ENCODE results near the gene ALOXE3. TPM values are rescaled to one million over a fixed set of nuclear protein-coding genes. Genes with fewer than 3 reads are reported as not detected.
A peak's percentile ranks its signal among the peaks of the same experiment; 100 is the strongest.
"Not testable (repeated sequence)": the region's sequence is repeated elsewhere in the genome, so short reads cannot be mapped to it uniquely, and the experiment has no call there.

ALOXE3 gene
- total and polyA plus RNA-seq, 12 donors, result 0.09 TPM; not detected in 11

DNA sequence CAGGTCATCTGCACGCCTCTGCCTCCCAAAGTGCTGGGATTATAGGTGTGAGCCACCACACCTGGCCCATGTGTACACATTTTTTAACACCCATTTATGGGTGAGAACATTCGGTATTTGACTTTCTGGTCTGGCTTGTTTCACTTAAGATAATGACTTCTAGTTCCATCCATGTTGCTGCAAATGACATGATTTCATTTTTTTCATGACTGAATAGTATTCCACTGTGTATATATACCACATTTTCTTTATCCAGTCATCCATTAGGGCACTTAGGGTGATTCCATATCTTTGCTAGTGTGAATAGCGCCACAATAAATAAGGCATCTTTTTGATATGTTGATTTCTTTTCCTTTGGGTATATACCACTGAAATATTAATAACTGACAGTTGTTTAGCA, 36.4 kb downstream of the ALOXE3 start:
- no peak for TF ChIP-seq CTCF (IDR thresholded peaks at IDR 0.05)
- DNase-seq, result no peak
- peaks cover 0 to 93% (median 73%) of the 10 kb centered on the region in 7 donors for H3K27me3 ChIP-seq

GRCh38 chr17:8080799-8081219, 37.5 kb downstream of the ALOXE3 start:
- H3K4me1 ChIP-seq, result peaks cover 3 to 19% (median 14%) of the 10 kb centered on the region in 9 donors

More for the DNA sequence above, 36.4 kb downstream of the ALOXE3 start:
- ATAC-seq, result no peak
- Histone ChIP-seq H3K4me3 (no peak overlapping the region), H3K4me1 (peaks cover 3 to 19% (median 14%) of the 10 kb centered on the region in 9 donors), H3K36me3 (no peaks in the 10 kb centered on the region), H3K27ac (no peak overlapping the region), H3K9me3 (no peaks in the 10 kb centered on the region)
- intact Hi-C loops (cut with DNase I), result loop anchor here in 3 of 10 donors (10.0 kb wide), 1 partner anchor 223 kb away; no protein-coding TSS in a partner anchor
- WGBS, 2 donors, result 96 to 97% methylated on average over 3 of the region's 3 CpGs

DNA sequence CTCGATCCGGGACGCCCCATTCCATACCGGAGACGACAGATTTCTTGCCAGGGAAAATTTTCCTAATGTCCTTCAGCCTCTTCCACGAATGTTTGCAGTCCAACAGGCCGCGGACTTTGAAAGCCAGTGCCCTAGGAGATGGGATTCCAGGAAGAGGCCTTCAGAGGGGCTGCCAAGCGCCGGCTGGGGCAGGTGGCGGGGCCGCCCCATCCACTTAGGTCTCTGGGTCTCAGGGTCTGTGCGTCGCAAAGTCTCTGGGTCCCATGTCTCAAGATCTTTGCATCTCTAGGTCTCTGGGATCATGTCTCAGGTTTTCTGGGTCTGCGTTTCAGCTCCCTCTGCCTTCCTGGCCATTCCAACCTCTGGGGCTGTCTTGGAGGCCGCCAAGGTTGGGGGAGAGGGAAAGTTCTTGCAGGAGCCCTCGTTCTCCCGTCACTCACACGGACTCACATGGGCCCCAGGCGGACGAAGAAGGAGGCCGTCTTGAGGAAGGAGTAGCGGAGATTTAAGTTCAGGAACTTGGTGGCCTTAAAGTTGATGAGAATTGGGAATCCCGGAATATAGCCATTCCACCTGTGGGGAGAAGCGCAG, 38.0 kb downstream of the ALOXE3 start:
- Histone ChIP-seq H3K4me3 (peak overlapping the region in 9 of 10 donors; percentile 24 to 56 (median 43)), H3K27me3 (peaks cover 0 to 96% (median 87%) of the 10 kb centered on the region in 7 donors), H3K27ac (no peak overlapping the region), H3K9me3 (no peaks in the 10 kb centered on the region), H3K4me1 (peaks cover 3 to 19% (median 14%) of the 10 kb centered on the region in 9 donors), H3K36me3 (no peaks in the 10 kb centered on the region)
- intact Hi-C loops (cut with DNase I), result loop anchor here in 3 of 10 donors (10.0 kb wide), 1 partner anchor 224 kb away; no protein-coding TSS in a partner anchor
- 19 to 20% methylated on average over 25 of the region's 25 CpGs for WGBS, 2 donors
- peak in 5 of 8 donors; percentile 4 to 33 (median 18) for ATAC-seq
- DNase-seq, result no peak
- peak in 3 of 9 donors; percentile 1 to 32 (median 3) for TF ChIP-seq CTCF (IDR thresholded peaks at IDR 0.05)

More at GRCh38 chr17:8080799-8081219, 37.5 kb downstream of the ALOXE3 start:
- intact Hi-C loops (cut with DNase I), result loop anchor here in 3 of 10 donors (10.0 kb wide), 1 partner anchor 224 kb away; no protein-coding TSS in a partner anchor
- no peak overlapping the region for H3K27ac ChIP-seq
- no peaks in the 10 kb centered on the region for H3K36me3 ChIP-seq
- H3K9me3 ChIP-seq, result no peaks in the 10 kb centered on the region
- DNase-seq (no peak), ATAC-seq (peak in 1 of 8 donors; percentile 17)
- TF ChIP-seq CTCF (IDR thresholded peaks at IDR 0.05), result no peak
- peaks cover 0 to 96% (median 82%) of the 10 kb centered on the region in 7 donors for H3K27me3 ChIP-seq
- no peak overlapping the region for H3K4me3 ChIP-seq
- 41 to 48% methylated on average over 17 of the region's 17 CpGs for WGBS, 2 donors

DNA sequence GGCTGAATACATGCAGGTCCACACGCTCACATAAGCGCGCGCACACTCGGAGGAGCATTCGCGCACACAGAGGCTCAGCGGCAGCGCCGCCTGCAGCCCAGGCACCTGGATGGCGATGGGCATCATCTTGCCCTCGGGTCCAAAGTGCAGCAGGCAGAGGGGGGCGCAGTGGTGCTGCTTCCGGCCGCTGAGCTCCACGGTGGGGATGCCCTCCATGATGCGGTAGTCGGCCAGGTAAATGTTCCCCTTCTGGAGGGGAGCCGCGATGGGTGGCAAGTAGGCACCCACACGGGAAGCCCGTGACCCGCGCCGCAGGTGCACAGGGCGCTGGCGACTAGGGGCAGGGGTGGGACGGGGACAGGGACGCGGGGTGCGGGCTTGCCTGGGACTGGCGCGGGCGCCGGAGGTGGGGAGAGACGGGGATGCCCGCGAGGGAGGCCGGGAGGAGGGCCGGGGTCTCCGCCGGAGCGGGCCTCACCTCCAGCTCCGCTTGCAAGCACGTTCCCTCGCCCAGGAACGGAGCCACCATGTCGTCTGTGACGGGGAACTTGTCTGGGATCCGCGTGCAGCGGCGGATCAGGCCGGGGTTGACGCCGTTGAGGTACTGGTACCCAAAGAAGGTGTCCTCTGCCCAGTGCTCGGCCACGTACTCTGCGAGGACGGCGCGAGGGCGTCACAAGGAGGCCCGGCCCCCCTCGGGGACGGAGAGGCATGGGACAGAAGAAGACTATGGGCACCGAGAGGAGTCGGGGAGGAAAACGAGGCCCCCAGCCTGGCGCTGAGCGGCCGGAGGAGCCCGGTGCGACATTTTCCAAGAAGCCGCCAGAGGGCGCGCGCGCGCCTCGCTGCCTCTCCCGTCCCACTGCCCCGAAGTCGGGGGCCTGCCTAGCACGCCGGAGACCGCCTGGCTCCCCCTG, 38.8 kb downstream of the ALOXE3 start:
- H3K27me3 ChIP-seq, result peaks cover 0 to 98% (median 90%) of the 10 kb centered on the region in 7 donors
- ATAC-seq, result peak; percentile 82 to 94 (median 92)
- H3K4me1 ChIP-seq, result peaks cover 3 to 19% (median 14%) of the 10 kb centered on the region in 9 donors
- H3K4me3 ChIP-seq, result peak overlapping the region; percentile 14 to 56 (median 42)
- WGBS, 2 donors, result 2% methylated on average over 80 to 87 of the region's 87 CpGs
- intact Hi-C loops (cut with DNase I), result loop anchor here in 4 of 10 donors (5.0 to 10.0 kb wide), 3 partner anchors 38 to 225 kb away; partner anchors contain the start of gene ALOXE3 (in 1 of the 4)
- peak; percentile 83 to 96 (median 94) for TF ChIP-seq CTCF (IDR thresholded peaks at IDR 0.05)
- H3K27ac ChIP-seq, result peak overlapping the region in 1 of 10 donors; percentile 53
- H3K9me3 ChIP-seq, result no peaks in the 10 kb centered on the region
- DNase-seq, result peak; percentile 67 to 78
- no peaks in the 10 kb centered on the region for H3K36me3 ChIP-seq

DNA sequence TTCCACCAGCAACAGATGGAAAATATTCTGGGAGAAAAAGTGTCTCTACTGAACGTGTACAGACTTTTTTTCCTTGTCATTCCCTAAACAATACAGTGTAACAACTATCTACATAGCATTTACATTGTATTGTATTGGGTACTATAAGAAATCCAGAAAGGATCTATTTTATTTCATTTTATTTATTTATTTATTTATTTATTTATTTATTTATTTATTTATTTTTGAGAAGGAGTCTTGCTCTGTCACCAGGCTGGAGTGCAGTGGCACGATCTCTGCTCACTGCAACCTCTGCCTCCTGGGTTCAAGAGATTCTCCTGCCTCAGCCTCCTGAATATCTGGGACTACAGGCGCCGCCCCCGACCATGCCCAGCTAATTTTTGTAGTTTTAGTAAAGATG, 40.4 kb downstream of the ALOXE3 start:
- Histone ChIP-seq H3K27me3 (peaks cover 6 to 98% (median 93%) of the 10 kb centered on the region in 7 donors), H3K4me1 (peaks cover 8 to 31% (median 25%) of the 10 kb centered on the region in 9 donors)
- not testable (repeated sequence) for ATAC-seq, H3K4me3 ChIP-seq, DNase-seq, H3K9me3 ChIP-seq, H3K36me3 ChIP-seq, H3K27ac ChIP-seq
- intact Hi-C loops (cut with DNase I), result loop anchor here in 2 of 10 donors (5.0 kb wide), 2 partner anchors 39 to 224 kb away; partner anchors contain the start of gene ALOXE3 (in 1 of the 2)
- WGBS, 2 donors, result 71 to 89% methylated on average over 5 of the region's 5 CpGs
